Mesothelial cell of epicardium (in vitro differentiated cells): Measurements from ENCODE around the gene RNF19B. TPM values are rescaled to one million over a fixed set of nuclear protein-coding genes. Genes with fewer than 3 reads are reported as not detected.
A peak's percentile ranks its signal among the peaks of the same experiment; 100 is the strongest.

ENCODE experiments used
- DNase-seq, 2 experiments: peaks; one replicate each; pipeline ENCODE4 v3.0.0; 2021; ENCODE audit warnings: low spot score in 2 of 2; ENCODE audit not compliant: unreplicated experiment in 2 of 2
- H3K27ac Mint-ChIP-seq: 2 replicates; pipeline ENCODE4 v1.8.0; 2021; ENCODE audit warnings: mixed read lengths
- H3K27me3 Mint-ChIP-seq: 2 replicates; pipeline ENCODE4 v1.8.0; 2021; ENCODE audit warnings: low read depth, mixed read lengths
- H3K36me3 Mint-ChIP-seq: 2 replicates; pipeline ENCODE4 v1.8.0; 2021; ENCODE audit warnings: mixed read lengths
- H3K4me1 Mint-ChIP-seq: 2 replicates; pipeline ENCODE4 v1.8.0; 2021; ENCODE audit warnings: mixed read lengths
- H3K4me3 Mint-ChIP-seq: 2 replicates; pipeline ENCODE4 v1.8.0; 2021; ENCODE audit warnings: mild to moderate bottlenecking, moderate library complexity, mixed read lengths
- H3K9me3 Mint-ChIP-seq: 2 replicates; pipeline ENCODE4 v1.8.0; 2021; ENCODE audit warnings: mixed read lengths
- total RNA-seq: library from RNA; stranded (reverse); gene quantifications from 3 replicates; pipeline ENCODE4 v1.2.1, GENCODE V29; 2021
- TF ChIP-seq, protein P1 (sequence below): fragments of 200-600 bp; sonication (generic); IDR thresholded peaks from one replicate; pipeline ENCODE4 v1.5.0; 2021; ENCODE audit warnings: antibody characterized with exemption; ENCODE audit not compliant: unreplicated experiment

Gene RNF19B
- total RNA-seq, 1 donor from 2014 or later: 15.5 TPM

DNA sequence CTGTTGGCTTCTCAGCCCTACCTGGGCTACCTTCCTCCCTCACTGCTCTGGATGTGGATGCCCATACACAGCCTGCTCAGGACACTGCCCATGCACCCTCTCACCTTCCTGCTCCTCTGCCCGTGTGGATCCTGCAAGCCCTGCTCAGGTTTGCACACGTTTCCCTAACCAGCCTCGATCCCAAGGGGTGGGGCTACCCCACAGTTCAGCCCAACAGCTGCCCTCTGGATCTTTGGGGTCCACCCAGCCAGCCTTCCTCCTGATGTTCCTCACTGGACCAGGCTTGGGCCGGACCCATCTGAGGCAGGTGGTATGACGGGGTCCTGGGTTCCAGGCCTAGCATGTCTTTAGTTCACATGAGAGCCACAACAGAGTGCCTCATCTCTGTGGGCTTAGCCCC is 68.2 kb downstream of the RNF19B start:
- no peak overlapping the region for H3K4me3 Mint-ChIP-seq
- TF ChIP-seq, protein P1, sequence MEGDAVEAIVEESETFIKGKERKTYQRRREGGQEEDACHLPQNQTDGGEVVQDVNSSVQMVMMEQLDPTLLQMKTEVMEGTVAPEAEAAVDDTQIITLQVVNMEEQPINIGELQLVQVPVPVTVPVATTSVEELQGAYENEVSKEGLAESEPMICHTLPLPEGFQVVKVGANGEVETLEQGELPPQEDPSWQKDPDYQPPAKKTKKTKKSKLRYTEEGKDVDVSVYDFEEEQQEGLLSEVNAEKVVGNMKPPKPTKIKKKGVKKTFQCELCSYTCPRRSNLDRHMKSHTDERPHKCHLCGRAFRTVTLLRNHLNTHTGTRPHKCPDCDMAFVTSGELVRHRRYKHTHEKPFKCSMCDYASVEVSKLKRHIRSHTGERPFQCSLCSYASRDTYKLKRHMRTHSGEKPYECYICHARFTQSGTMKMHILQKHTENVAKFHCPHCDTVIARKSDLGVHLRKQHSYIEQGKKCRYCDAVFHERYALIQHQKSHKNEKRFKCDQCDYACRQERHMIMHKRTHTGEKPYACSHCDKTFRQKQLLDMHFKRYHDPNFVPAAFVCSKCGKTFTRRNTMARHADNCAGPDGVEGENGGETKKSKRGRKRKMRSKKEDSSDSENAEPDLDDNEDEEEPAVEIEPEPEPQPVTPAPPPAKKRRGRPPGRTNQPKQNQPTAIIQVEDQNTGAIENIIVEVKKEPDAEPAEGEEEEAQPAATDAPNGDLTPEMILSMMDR: no peak
- H3K27me3 Mint-ChIP-seq: peaks cover 1% of the 10 kb centered on the region
- H3K4me1 Mint-ChIP-seq: peaks cover 27% of the 10 kb centered on the region
- no peak overlapping the region for H3K27ac Mint-ChIP-seq
- no peaks in the 10 kb centered on the region for H3K9me3 Mint-ChIP-seq
- no peak for DNase-seq
- no peaks in the 10 kb centered on the region for H3K36me3 Mint-ChIP-seq

DNA sequence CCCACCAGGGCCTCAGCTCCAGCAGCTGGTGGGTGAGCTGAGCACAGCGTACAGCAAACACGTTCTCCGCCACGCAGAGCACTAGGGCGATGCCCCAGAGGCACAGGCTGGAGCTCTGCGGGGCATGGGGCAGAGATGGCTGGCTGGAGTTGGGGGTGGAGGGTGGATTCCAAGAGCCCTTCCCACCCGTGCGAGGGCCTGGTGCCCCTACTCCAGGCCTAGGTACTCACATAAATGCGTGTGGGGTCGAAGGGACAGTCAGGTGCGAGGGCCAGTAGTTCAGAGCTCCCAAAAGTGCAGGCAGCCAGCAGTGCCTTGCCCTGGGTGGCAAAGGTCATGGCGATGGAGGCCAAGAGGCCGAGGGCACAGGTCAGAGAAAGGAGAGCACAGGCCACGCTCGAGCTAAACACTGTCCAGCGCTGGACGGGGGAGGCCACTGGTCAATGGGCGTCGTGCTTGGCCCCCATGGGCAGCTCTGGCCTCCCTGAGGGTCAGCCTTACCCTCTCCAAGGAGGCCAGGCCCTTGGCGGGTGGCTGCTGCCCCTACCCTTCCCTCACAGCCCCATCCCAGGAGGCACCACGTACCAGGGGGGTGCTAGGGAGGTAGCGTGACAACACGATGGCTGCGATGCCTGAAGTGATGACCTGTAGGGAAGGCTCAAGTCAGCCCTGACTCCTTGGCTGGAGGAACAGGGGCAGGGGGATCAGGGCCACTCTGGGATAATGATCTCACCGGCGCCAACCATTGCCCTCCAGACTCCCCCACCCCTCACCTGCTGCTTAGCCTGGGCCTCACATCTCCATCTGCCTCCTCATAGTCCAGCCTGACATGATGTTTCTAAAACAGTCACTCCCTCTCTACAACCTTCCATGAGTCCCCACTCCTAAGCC is 69.0 kb downstream of the RNF19B start:
- H3K36me3 Mint-ChIP-seq: no peaks in the 10 kb centered on the region
- no peaks in the 10 kb centered on the region for H3K9me3 Mint-ChIP-seq
- no peak for DNase-seq
- no peak overlapping the region for H3K4me3 Mint-ChIP-seq
- peaks cover 1% of the 10 kb centered on the region for H3K27me3 Mint-ChIP-seq
- TF ChIP-seq, protein P1: no peak
- H3K4me1 Mint-ChIP-seq: peaks cover 27% of the 10 kb centered on the region
- H3K27ac Mint-ChIP-seq: no peak overlapping the region

DNA sequence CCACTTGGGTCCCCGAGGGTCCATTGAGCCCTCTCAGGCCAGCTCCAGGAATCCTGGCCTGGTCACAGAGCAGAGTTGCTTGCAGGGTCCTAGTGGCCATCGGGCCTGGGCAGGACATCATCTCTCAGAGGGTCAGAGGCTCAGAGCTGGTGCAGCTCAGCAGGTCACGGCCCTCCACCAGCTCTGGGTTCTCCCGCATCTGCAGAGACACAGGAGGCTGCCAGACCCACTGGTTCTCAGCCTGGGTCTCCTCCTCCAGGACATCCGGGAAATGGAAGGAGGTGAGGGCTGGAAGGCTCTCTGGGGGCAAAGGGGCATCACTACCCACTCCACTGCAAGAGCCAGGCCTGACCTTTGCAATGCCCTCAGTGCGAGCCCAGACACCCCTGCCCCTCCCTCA is 69.9 kb downstream of the RNF19B start:
- no peak overlapping the region for H3K4me3 Mint-ChIP-seq
- TF ChIP-seq, protein P1: no peak
- peaks cover 26% of the 10 kb centered on the region for H3K4me1 Mint-ChIP-seq
- peaks cover 1% of the 10 kb centered on the region for H3K27me3 Mint-ChIP-seq
- DNase-seq: no peak
- no peak overlapping the region for H3K27ac Mint-ChIP-seq
- no peaks in the 10 kb centered on the region for H3K36me3 Mint-ChIP-seq
- H3K9me3 Mint-ChIP-seq: no peaks in the 10 kb centered on the region

DNA sequence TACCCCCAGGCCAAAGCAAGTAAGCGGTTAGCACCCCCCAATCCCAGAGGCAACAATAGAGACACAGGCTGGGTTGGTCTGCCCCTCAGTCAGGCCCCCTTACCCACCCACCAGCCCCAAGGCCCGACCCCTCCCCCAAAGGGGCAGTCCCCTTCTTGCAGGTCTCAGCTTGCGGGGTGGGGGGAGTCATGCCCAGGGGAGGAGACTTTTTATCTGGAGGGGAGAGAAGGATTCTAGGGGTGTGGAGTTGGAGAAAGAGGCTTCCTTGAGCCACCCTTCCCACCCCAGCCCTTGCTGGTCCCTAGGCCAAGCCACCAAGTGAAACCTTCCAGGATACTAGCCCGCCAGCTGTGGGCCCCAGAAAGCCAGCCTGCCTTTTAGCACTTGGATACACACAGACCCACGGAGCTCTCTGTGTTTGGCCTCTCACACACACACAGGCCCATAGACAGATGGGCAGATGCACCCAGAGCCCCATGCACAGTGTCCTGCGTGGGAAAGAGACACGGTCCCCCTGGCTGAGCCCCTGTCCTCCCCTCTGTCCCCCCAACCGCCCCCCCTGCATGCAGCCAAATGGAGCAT is 70.5 kb downstream of the RNF19B start:
- no peaks in the 10 kb centered on the region for H3K9me3 Mint-ChIP-seq
- peak overlapping the region; percentile 93 for H3K27ac Mint-ChIP-seq
- H3K4me3 Mint-ChIP-seq: peak overlapping the region; percentile 82
- H3K27me3 Mint-ChIP-seq: peaks cover 1% of the 10 kb centered on the region
- H3K36me3 Mint-ChIP-seq: no peaks in the 10 kb centered on the region
- TF ChIP-seq, protein P1: no peak
- no peak for DNase-seq
- peaks cover 26% of the 10 kb centered on the region for H3K4me1 Mint-ChIP-seq

DNA sequence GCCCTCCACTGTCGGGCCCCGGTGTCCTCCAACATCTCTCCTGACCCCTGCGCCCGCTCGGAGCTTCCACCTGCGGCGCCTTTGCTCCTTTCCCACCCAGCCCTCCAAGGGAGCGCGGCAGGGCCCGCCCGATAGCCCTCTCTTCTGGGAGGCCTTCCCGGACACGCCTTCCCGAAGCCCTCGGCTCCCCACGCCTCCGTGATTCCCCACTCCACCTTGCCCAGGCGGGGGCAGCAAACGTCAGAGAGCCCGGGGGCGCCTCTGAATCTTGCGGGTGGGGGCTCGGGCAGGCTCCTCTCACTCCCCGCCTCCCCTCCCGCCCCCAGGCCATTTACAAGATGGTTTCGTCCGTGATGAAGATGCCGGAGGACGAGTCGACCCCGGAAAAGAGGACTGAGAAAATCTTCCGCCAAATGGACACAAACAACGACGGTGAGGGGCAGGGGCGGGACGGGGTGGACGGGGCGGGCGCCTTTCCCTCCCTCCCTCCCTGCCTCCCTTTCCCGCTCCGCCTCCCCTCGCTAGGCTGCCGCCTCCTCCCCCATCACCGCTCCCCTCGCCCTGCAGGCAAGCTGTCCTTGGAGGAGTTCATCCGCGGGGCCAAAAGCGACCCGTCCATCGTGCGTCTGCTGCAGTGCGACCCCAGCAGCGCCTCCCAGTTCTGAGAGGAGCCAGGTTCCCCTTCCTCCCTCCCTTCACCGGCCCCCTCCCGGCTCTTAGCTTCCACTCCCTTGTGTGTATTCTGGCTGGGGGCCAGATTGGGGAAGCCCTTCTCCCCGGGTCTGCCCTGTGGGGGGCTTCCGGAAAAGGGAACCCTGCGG is 71.2 kb downstream of the RNF19B start:
- H3K27me3 Mint-ChIP-seq: peaks cover 1% of the 10 kb centered on the region
- H3K4me1 Mint-ChIP-seq: peaks cover 26% of the 10 kb centered on the region
- peak; percentile 48 to 68 for DNase-seq
- H3K4me3 Mint-ChIP-seq: peak overlapping the region; percentile 82
- H3K9me3 Mint-ChIP-seq: no peaks in the 10 kb centered on the region
- H3K27ac Mint-ChIP-seq: peak overlapping the region; percentile 93
- TF ChIP-seq, protein P1: peak; percentile 40
- H3K36me3 Mint-ChIP-seq: no peaks in the 10 kb centered on the region
